Choroid plexus epithelial cell (primary cell): ENCODE data around the gene SLC35A1.

ENCODE experiments used
- DNase-seq: peaks from one replicate; pipeline ENCODE4 v3.0.0-alpha.2; 2010; ENCODE audit warnings: low read depth
- H3K4me3 ChIP-seq: 2 replicates; pipeline ENCODE4 v1.5.1; 2011; ENCODE audit warnings: low read depth, mild to moderate bottlenecking, control low read depth, low read length, moderate library complexity
- TF ChIP-seq, protein P1 (sequence below): conservative IDR thresholded peaks from 2 replicates; pipeline ENCODE4 v1.5.1; 2011; ENCODE audit warnings: low read depth, mild to moderate bottlenecking, control low read depth, inconsistent platforms, low read length, moderate library complexity

Gene SLC35A1, protein sequence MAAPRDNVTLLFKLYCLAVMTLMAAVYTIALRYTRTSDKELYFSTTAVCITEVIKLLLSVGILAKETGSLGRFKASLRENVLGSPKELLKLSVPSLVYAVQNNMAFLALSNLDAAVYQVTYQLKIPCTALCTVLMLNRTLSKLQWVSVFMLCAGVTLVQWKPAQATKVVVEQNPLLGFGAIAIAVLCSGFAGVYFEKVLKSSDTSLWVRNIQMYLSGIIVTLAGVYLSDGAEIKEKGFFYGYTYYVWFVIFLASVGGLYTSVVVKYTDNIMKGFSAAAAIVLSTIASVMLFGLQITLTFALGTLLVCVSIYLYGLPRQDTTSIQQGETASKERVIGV

DNA sequence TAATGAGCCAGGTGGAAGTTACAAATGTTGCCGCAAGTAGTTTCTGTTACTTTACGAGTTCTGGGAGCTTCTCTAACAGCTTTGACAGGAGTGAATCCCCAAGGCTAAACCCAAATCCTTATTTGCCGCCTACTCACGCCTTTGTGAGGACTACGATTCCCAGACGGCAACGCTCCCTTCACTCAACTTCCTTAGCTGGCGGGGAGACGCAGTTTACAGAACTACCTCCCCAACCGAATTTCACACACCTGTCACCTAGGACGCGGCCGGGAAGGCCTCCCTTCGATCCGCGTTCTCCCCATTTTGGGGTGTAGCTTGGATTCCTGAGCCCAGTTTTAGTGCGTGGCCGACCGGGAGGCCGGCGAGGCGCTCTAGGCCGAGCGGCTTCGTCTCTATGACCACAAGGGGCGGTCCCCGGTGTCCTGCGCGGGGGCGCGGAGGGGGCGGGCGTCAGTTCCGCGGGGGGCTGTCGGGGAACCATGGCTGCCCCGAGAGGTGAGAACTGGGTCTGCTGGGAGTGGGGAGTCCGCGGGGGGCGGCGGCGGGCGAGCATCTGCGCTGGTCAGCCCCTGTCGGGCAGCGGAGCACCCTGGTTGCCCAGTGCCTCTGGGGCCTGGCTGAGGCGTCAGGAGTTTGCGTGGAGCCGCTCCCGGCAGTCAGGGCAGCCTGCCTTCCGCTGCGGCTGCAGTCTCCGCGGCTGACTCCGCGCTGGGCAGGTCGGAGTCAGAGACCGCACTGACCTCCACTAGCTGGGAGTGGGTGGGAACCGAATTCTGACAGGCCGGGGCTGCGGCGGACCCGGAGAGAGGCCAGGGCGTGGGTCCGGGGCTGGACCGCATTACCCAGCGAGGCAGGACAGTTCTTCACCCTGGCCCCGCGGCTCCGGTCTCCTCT is at the start of gene SLC35A1:
SLC35A1 (plus strand) TSS at position 450 of the 894 bp plus-strand sequence; CDS start at position 480, 30 bp downstream.
- TF ChIP-seq, protein P1, sequence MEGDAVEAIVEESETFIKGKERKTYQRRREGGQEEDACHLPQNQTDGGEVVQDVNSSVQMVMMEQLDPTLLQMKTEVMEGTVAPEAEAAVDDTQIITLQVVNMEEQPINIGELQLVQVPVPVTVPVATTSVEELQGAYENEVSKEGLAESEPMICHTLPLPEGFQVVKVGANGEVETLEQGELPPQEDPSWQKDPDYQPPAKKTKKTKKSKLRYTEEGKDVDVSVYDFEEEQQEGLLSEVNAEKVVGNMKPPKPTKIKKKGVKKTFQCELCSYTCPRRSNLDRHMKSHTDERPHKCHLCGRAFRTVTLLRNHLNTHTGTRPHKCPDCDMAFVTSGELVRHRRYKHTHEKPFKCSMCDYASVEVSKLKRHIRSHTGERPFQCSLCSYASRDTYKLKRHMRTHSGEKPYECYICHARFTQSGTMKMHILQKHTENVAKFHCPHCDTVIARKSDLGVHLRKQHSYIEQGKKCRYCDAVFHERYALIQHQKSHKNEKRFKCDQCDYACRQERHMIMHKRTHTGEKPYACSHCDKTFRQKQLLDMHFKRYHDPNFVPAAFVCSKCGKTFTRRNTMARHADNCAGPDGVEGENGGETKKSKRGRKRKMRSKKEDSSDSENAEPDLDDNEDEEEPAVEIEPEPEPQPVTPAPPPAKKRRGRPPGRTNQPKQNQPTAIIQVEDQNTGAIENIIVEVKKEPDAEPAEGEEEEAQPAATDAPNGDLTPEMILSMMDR = peak; percentile 31
- peak within 1 kb of the TSS; percentile 96 for H3K4me3 ChIP-seq
- peak; percentile 86 for DNase-seq

DNA sequence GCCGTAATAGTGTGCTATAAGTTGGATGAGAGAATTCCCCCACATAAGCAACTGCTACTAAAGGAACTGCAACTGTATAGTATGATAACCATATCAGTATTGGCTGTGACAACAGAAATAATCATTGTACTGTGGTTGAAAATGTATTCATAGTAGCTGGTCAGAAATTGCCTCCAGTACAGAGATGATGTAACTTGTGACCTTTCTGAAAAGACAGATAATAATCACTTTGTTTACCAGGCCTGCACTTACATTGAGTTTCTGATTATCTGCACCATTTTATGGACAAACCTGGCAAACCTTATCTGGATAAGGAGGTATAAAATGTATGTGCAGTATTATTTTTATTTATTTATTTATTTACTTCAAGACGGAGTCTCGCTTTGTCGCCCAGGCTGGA is 46.0 kb upstream of the SLC35A1 start:
- DNase-seq = no peak
- no peak overlapping the region for H3K4me3 ChIP-seq
- TF ChIP-seq, protein P1 = no peak

DNA sequence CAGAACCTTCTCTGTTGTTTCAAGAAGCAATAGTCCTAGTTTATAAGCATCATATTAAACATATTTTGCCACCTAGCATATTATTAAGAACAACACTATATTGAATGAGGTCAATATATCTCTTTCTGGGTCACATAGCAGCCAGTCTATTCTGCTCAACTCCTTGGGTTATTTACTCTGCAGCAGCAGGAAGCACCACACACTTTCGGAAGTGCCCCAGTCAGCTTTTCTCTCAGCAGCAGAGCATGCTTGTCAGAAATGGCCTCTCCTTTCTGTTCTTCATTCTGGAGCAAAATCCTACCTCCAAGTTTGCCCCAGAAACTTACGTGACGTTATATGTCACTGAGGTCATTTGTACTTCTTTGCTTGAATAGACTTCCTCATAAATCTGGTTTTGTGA is 42.3 kb upstream of the SLC35A1 start:
- TF ChIP-seq, protein P1 = no peak
- no peak for DNase-seq
- H3K4me3 ChIP-seq = no peak overlapping the region

DNA sequence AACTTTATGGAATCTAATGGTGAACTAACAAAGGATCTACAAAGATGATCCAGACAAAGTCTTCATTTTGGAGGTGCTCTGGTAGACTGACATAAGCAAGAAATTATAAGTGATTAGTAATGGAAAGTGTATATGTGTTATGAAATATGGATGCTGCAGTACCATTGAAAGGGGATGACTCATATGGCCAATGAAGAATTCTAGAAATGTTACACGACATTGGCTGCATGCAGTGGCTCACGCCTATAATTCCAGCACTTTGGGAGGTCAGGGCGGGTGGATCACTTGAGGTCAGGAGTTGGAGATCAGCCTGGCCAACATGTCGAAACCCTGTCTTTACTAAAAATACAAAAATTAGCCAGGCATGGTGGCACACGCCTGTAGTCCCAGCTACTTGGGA is 41.5 kb upstream of the SLC35A1 start:
- no peak overlapping the region for H3K4me3 ChIP-seq
- TF ChIP-seq, protein P1 = no peak
- DNase-seq = peak; percentile 18

DNA sequence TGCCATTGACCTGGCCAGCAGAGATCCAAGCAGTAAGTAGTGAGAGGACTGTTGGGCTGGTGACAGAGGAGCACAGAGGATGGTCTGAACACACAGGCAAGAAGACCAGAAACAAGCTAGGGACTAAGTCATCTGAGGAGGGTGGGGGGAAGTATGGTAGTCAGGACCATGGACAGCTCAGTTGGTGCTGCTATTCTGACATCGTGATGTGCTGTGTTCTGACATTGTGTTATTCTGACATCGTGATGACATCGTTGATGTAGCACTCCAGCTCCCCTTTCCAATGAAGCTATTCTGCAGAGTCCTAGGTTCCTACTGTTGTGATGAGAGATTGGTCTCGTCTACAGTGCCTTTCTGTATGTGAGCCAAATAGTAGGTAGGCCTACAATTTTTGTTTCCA is 36.3 kb upstream of the SLC35A1 start:
- DNase-seq = peak; percentile 82
- TF ChIP-seq, protein P1 = no peak
- H3K4me3 ChIP-seq = no peak overlapping the region

DNA sequence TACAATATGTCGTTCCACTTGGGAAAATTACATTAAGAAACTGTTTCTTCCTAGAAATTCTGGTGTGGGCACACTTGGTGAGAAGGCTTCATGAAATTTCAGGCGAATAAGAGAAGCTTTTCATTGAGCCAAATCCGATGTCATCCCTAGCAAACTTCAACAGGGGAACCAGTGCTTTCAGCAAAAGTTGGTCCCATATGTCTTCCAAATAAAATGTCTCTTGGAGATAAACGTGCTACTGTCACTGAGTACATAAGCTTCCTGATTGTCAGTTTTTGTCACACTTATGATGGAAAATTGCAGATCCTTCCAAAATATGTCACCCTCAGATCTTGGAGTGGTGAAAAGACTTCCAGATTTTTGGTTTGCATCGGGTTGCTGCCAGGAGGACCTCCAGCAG is 31.1 kb upstream of the SLC35A1 start:
- H3K4me3 ChIP-seq = no peak overlapping the region
- TF ChIP-seq, protein P1 = no peak
- DNase-seq = no peak
